Measurements from ENCODE around the gene SGCA.

DNA sequence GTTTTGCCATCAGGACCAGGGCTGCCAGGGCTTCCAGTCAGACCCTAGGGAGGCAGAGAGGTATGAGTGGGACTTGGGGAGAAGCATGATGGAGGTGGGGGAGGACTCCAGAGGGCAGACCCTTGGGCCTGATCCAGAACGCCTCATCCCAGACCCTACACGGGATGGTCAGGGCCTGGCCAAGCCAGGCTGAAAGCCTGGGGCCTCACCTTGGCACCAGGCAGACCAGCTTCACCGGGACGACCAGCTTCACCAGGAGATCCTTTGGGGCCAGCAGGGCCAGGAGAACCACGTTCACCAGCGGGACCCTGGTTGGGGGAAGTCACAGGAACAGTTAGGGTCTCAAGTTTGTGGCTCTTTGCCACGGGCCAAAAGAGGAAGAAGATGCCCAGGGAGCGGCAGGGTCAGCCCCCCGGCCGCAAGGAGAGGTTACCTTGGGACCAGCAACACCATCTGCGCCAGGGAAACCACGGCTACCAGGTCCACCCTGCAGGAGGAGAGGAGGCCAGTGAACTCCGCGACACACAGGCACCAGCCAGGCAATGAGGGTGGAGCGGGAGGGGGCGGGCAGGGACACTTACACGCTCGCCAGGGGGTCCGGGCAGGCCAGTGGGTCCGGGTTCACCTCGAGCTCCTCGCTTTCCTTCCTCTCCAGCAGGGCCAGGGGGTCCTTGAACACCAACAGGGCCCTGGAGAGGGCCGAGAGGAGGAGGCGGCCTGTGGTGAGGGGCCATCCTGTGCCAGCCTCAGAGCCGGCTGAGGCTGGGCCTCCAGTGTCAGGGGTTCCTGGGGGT, 28.5 kb downstream of the SGCA start:
- TF ChIP-seq CTCF (IDR thresholded peaks at IDR 0.05; ENCODE audit: control extremely low read depth in 1 of 3, insufficient read depth in 1 of 3, low read depth in 1 of 3, low read length in 3 of 3) (no peak), CEBPB (IDR thresholded peaks at IDR 0.05; ENCODE audit: low read depth, low read length) (no peak), ZNF274 (IDR thresholded peaks at IDR 0.05; ENCODE audit: borderline replicate concordance, extremely low read depth, low read length) (no peak), TAF7 (optimal IDR thresholded peaks at IDR 0.05; ENCODE audit: borderline replicate concordance, low read depth, low read length) (no peak), PHF8 (conservative IDR thresholded peaks at IDR 0.05; ENCODE audit: low read depth, low read length) (no peak), POLR2A (IDR thresholded peaks at IDR 0.05; ENCODE audit: control extremely low read depth in 1 of 2, low read depth in 2 of 2, low read length in 2 of 2) (no peak), EZH2 (IDR thresholded peaks at IDR 0.05; ENCODE audit: low read depth, low read length, severe bottlenecking) (no peak), TCF12 (IDR thresholded peaks at IDR 0.05; ENCODE audit: low read depth, low read length) (no peak), YY1 (IDR thresholded peaks at IDR 0.05; ENCODE audit: low read depth, low read length) (no peak), CREB1 (IDR thresholded peaks at IDR 0.05) (no peak), EP300 (IDR thresholded peaks at IDR 0.05; ENCODE audit: borderline replicate concordance in 1 of 2, low read depth in 2 of 2, low read length in 2 of 2) (no peak)
